GM12878 (cell line): ENCODE results near the gene MACROD2. TPM values are rescaled to one million over a fixed set of nuclear protein-coding genes. Genes with fewer than 3 reads are reported as not detected.

Source experiments
- ATAC-seq: fragments of 200-7000 bp; cut with Tn5 transposase; 3 replicates; pipeline ENCODE4 v1.9.1; 2020; ENCODE audit warnings: mild to moderate bottlenecking, moderate library complexity
- BruUV-seq: library from RNA; stranded (reverse); fragments of 400-500 nt; replicated peaks from 2 replicates; lab custom pipeline; 2021; lab: Mats Ljungman, UMichigan
- CTCF ChIA-PET: fragments of 300-600 bp; sonication (Branson Sonifier 250); formaldehyde crosslinking; extraction: SDS; loops from one replicate; lab custom pipeline; 2021; ENCODE audit warnings: inconsistent platforms; lab: Yijun Ruan, JAX
- POLR2A ChIA-PET: fragments of 350-600 bp; formaldehyde crosslinking; extraction: SDS; loops from one replicate; lab custom pipeline; 2021; ENCODE audit warnings: inconsistent platforms; lab: Charles Lee
- RAD21 ChIA-PET: fragments of 300-600 bp; sonication (Branson Sonifier 250); formaldehyde crosslinking; loops from one replicate; lab custom pipeline; 2023; ENCODE audit warnings: antibody characterized with exemption; ENCODE audit not compliant: unreplicated experiment; lab: Charles Lee
- SMC1A ChIA-PET: fragments of 300-600 bp; sonication (Branson Sonifier 250); formaldehyde crosslinking; loops from one replicate; lab custom pipeline; 2023; ENCODE audit not compliant: unreplicated experiment, uncharacterized antibody; lab: Charles Lee
- DNase-seq: peaks from one replicate; pipeline ENCODE4 v3.0.0-alpha.2; 2011; ENCODE audit warnings: low read depth, low spot score
- FAIRE-seq: peaks from 3 replicates; lab custom pipeline; 2011; peaks lifted over from hg19 to GRCh38; lab: Jason Lieb, UNC
- H2AFZ ChIP-seq: 2 replicates; pipeline ENCODE4 v1.6.0; 2011; ENCODE audit warnings: low read depth, low read length, control low read depth; ENCODE audit not compliant: control insufficient read depth
- H3K27ac ChIP-seq: 2 replicates; pipeline ENCODE4 v1.5.1; 2011; ENCODE audit warnings: control low read depth; ENCODE audit not compliant: control insufficient read depth, insufficient read depth
- H3K27me3 ChIP-seq, 2 experiments: replicated peaks in 1 of 2; 2 replicates each; pipeline versions ENCODE4 v1.6.0 to v1.6.1; 2011; ENCODE audit warnings: low read length in 1 of 2; ENCODE audit not compliant: control insufficient read depth in 2 of 2, insufficient read depth in 2 of 2
- H3K36me3 ChIP-seq, 2 experiments: 2 replicates each; pipeline ENCODE4 v1.5.1; 2011; ENCODE audit warnings: low read length in 1 of 2; ENCODE audit not compliant: control insufficient read depth in 2 of 2, insufficient read depth in 2 of 2
- H3K4me1 ChIP-seq: 2 replicates; pipeline ENCODE4 v1.6.1; 2011; ENCODE audit warnings: mild to moderate bottlenecking, low read length, moderate library complexity, mixed read lengths; ENCODE audit not compliant: control insufficient read depth, insufficient read depth
- H3K4me2 ChIP-seq: 2 replicates; pipeline ENCODE4 v1.6.0; 2011; ENCODE audit warnings: control low read depth; ENCODE audit not compliant: control insufficient read depth, insufficient read depth
- H3K4me3 ChIP-seq: fragments of 200-600 bp; sonication (generic); 2 replicates; pipeline ENCODE4 v1.5.1; 2016
- H3K79me2 ChIP-seq: 2 replicates; pipeline ENCODE4 v1.6.0; 2011; ENCODE audit warnings: low read length; ENCODE audit not compliant: control insufficient read depth, insufficient read depth
- H3K9ac ChIP-seq: 2 replicates; pipeline ENCODE4 v1.8.0; 2011; ENCODE audit warnings: low read length, control low read depth, mixed read lengths; ENCODE audit not compliant: control insufficient read depth, insufficient read depth
- H3K9me3 ChIP-seq: replicated peaks from 3 replicates; pipeline ENCODE4 v1.5.1; 2011; ENCODE audit warnings: mild to moderate bottlenecking, low read length; ENCODE audit not compliant: control insufficient read depth, insufficient read depth
- H4K20me1 ChIP-seq: 2 replicates; pipeline ENCODE4 v1.6.0; 2011; ENCODE audit not compliant: control insufficient read depth, insufficient read depth
- IRF4 ChIP-seq: IDR thresholded peaks from 2 replicates; pipeline ENCODE4 v1.6.1; 2011; ENCODE audit warnings: low read depth, low read length
- WGBS: methylation state at CpG from one replicate; pipeline ENCODE4 v1.1.6; 2016; ENCODE audit warnings: low lambda C conversion rate; ENCODE audit not compliant: insufficient replicate concordance, insufficient coverage; ENCODE audit errors: missing lambda C conversion rate; 5-methylcytosine and 5-hydroxymethylcytosine counted together
- in situ Hi-C: fragments of 300-500 bp; cut with MboI; formaldehyde crosslinking; loops from 9 replicates; pipeline ENCODE4 v1.14.3; 2018; ENCODE audit warnings: mixed read lengths
- intact Hi-C: fragments of 100-400 bp; cut with micrococcal nuclease; formaldehyde crosslinking; loops from one replicate; pipeline ENCODE4 v1.14.2; 2022; ENCODE audit not compliant: unreplicated experiment
- polyA plus RNA-seq, 11 experiments: library from polyadenylated mRNA; depleted of rRNA in 4 of 11; unstranded in 6 of 11; stranded (reverse) in 5 of 11; fragments of >200 nt; fragmentation: Nextera tagmentation in 4 of 11; fragmentation: Illumina TruSeq in 1 of 11; extraction: Ambion mirVana in 4 of 11; extraction: Trizol in 1 of 11; gene quantifications; 1 replicate in 1 of 11; 2 replicates in 10 of 11; pipeline versions ENCODE4 v1.2.1 to v1.2.3, GENCODE V29; 2011 to 2016; ENCODE audit warnings: inconsistent platforms in 2 of 11, missing spikeins in 2 of 11, low read depth in 1 of 11
- total RNA-seq, 4 experiments: library from RNA; depleted of rRNA in 3 of 4; stranded (reverse); fragments of >200 nt in 3 of 4; fragmentation: Illumina TruSeq in 1 of 4; extraction: Trizol in 1 of 4; gene quantifications; 2 replicates each; pipeline versions ENCODE4 v1.2.1 to v1.2.3, GENCODE V29; 2013 to 2021
- TF ChIP-seq, protein P1 (sequence below): IDR thresholded peaks from 2 replicates; pipeline ENCODE4 v1.6.1; 2012; ENCODE audit warnings: improper control_type of control experiment, low read depth, low read length; ENCODE audit not compliant: insufficient replicate concordance

Gene MACROD2
- total and polyA plus RNA-seq, 10 of the 15 experiments (the other 5 are each of a cell fraction or from before 2014, with no cell fraction given): 1.1 to 21.5 (median 2.2) TPM

DNA sequence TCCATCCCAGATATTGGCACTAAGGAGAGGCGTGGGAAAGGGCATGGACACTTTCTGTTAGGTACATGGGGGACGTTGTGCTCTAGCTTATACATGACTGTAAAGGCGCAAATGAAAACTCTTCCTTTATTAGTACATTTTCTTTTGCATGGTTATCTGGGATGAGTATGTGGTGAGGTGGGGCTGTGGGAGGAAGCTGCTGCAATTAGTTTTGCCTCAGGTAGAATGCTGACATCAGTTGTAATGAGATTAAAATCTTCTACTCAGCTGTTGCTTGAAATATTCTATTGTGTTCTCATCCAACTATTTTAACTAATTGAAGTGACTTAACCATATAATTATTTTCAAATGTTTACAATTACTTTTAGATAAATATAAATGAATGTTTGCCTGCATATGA lies 560.4 kb downstream of the MACROD2 start:
- Histone ChIP-seq H3K4me2 (no peak overlapping the region), H3K36me3 (no peaks in the 10 kb centered on the region), H2AFZ (no peak overlapping the region), H3K27ac (no peak overlapping the region), H4K20me1 (no peaks in the 10 kb centered on the region), H3K9ac (no peak overlapping the region), H3K4me3 (no peak overlapping the region), H3K79me2 (no peaks in the 10 kb centered on the region), H3K27me3 (no peaks in the 10 kb centered on the region), H3K4me1 (no peaks in the 10 kb centered on the region), H3K9me3 (no peaks in the 10 kb centered on the region)
- POLR2A ChIA-PET: no interaction called here
- SMC1A ChIA-PET: interaction anchor here (1.3 kb wide), 1 partner anchor 13 kb away, joined by 4 read pairs; no protein-coding TSS in a partner anchor
- 32% methylated on average over 3 of the region's 3 CpGs for WGBS
- in situ Hi-C loops (no loop called here), intact Hi-C loops (no loop called here)
- no TSS peak for BruUV-seq
- TF ChIP-seq, protein P1, sequence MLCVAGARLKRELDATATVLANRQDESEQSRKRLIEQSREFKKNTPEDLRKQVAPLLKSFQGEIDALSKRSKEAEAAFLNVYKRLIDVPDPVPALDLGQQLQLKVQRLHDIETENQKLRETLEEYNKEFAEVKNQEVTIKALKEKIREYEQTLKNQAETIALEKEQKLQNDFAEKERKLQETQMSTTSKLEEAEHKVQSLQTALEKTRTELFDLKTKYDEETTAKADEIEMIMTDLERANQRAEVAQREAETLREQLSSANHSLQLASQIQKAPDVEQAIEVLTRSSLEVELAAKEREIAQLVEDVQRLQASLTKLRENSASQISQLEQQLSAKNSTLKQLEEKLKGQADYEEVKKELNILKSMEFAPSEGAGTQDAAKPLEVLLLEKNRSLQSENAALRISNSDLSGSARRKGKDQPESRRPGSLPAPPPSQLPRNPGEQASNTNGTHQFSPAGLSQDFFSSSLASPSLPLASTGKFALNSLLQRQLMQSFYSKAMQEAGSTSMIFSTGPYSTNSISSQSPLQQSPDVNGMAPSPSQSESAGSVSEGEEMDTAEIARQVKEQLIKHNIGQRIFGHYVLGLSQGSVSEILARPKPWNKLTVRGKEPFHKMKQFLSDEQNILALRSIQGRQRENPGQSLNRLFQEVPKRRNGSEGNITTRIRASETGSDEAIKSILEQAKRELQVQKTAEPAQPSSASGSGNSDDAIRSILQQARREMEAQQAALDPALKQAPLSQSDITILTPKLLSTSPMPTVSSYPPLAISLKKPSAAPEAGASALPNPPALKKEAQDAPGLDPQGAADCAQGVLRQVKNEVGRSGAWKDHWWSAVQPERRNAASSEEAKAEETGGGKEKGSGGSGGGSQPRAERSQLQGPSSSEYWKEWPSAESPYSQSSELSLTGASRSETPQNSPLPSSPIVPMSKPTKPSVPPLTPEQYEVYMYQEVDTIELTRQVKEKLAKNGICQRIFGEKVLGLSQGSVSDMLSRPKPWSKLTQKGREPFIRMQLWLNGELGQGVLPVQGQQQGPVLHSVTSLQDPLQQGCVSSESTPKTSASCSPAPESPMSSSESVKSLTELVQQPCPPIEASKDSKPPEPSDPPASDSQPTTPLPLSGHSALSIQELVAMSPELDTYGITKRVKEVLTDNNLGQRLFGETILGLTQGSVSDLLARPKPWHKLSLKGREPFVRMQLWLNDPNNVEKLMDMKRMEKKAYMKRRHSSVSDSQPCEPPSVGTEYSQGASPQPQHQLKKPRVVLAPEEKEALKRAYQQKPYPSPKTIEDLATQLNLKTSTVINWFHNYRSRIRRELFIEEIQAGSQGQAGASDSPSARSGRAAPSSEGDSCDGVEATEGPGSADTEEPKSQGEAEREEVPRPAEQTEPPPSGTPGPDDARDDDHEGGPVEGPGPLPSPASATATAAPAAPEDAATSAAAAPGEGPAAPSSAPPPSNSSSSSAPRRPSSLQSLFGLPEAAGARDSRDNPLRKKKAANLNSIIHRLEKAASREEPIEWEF: no peak
- TF ChIP-seq IRF4: no peak
- DNase-seq (no peak), ATAC-seq (no peak), FAIRE-seq (no peak)
- RAD21 ChIA-PET: no interaction called here
- CTCF ChIA-PET: no interaction called here
